Cardiac fibroblast (primary cell): ENCODE results near the gene C15orf61.

Experiments
- DNase-seq, 2 donors: peaks; one replicate each; pipeline versions ENCODE4 v3.0.0 to v3.0.0-alpha.2; 2010; ENCODE audit warnings: low read depth in 2 of 2
- H3K4me3 ChIP-seq, 2 donors: replicated peaks in 1 of 2; 1 replicate in 1 of 2; 2 replicates in 1 of 2; pipeline ENCODE4 v1.5.1; 2011; ENCODE audit warnings: low read depth in 2 of 2, low read length in 2 of 2, mild to moderate bottlenecking in 2 of 2, moderate library complexity in 1 of 2
- TF ChIP-seq, protein P1 (sequence below): IDR thresholded peaks from one replicate; pipeline ENCODE4 v1.5.1; 2011; ENCODE audit warnings: low read depth, mild to moderate bottlenecking, low read length, inconsistent platforms

C15orf61 gene

DNA sequence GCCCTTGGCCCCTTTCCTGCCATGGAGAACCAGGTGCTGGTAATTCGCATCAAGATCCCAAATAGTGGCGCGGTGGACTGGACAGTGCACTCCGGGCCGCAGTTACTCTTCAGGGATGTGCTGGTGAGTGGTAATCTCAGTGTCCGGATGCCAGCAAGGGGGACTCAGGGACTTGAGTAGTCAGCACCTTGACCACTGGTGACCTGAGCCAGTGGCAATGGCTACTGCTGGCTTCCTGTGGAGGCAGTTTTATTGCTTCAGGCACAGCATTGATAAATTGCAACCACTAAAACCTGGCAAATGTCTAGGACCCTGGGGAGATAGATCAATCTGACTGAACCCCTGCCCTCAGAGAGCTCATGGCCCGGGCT lies 22.4 kb downstream of the C15orf61 start:
- DNase-seq = peak; percentile 9
- peak overlapping the region; percentile 86 to 89 for H3K4me3 ChIP-seq
- TF ChIP-seq, protein P1, sequence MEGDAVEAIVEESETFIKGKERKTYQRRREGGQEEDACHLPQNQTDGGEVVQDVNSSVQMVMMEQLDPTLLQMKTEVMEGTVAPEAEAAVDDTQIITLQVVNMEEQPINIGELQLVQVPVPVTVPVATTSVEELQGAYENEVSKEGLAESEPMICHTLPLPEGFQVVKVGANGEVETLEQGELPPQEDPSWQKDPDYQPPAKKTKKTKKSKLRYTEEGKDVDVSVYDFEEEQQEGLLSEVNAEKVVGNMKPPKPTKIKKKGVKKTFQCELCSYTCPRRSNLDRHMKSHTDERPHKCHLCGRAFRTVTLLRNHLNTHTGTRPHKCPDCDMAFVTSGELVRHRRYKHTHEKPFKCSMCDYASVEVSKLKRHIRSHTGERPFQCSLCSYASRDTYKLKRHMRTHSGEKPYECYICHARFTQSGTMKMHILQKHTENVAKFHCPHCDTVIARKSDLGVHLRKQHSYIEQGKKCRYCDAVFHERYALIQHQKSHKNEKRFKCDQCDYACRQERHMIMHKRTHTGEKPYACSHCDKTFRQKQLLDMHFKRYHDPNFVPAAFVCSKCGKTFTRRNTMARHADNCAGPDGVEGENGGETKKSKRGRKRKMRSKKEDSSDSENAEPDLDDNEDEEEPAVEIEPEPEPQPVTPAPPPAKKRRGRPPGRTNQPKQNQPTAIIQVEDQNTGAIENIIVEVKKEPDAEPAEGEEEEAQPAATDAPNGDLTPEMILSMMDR = no peak

DNA sequence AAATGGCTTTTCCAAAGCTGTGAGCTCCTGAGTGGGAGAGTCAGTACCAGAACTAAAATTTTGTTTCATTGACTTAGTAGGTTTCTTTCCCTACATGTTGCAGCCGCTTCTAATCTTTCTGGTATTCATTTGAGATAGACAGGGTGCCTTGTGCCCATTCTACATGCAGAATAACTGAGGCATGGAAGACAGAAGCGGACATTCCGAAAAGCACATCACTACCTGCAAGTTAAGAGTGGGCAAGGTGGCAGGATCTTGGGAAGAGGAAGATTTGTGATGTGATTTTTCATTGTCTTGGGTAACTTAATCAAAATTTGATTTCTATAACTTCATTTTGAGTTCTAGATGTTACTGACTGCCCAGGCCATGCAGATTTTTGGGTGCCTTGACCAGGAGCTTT lies 23.5 kb downstream of the C15orf61 start:
- no peak for DNase-seq
- H3K4me3 ChIP-seq = no peak overlapping the region
- TF ChIP-seq, protein P1 = no peak

DNA sequence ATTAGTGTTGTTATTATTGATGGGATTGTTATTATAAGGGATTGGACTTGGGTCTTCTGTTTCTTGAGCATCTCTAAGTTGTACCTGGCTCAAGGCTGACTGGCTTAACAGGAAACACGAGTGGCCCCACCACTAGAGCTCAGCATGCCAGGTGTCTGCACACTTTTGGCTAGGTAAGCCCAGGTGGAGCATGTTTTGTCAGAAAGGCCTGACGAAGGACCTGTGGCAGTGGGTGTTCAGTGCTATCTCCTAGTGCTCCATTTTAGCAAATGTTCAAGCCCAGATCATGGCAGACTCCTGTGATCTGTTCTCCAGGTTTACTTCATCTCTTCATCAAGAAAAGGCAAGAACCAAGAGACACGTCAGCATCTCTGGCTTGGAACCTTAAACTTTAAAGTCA lies 24.9 kb downstream of the C15orf61 start:
- TF ChIP-seq, protein P1 = no peak
- DNase-seq = no peak

GRCh38 chr15:67547064-67547463 lies 26.1 kb downstream of the C15orf61 start:
- DNase-seq = no peak
- no peak overlapping the region for H3K4me3 ChIP-seq
- TF ChIP-seq, protein P1 = no peak

More for the DNA sequence above, 24.9 kb downstream of the C15orf61 start:
- H3K4me3 ChIP-seq = no peak overlapping the region

DNA sequence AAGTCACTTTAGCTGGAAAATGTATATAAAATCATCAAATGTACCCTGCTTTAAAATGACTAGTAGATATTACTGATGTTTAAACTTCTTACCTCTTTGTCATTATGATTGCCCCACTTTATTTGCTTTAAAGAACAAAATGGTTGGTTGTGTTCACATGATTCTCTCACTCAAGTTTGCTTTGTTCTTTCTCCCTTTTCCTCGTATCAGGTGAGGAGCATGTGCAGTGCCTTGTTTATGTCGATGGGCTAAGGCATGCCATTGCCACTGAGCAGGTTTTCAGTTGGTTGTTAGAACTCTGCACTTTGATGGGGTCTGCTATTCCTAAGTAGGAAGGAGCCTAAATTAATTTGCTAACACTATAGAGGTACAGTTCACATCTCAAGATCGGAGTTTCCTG lies 26.9 kb downstream of the C15orf61 start:
- no peak overlapping the region for H3K4me3 ChIP-seq
- no peak for DNase-seq
- TF ChIP-seq, protein P1 = no peak

- peak; percentile 16 to 48 for DNase-seq
- TF ChIP-seq, protein P1 = no peak
- no peak overlapping the region for H3K4me3 ChIP-seq
Measured at GRCh38 chr15:67548236-67548852, 27.4 kb downstream of the C15orf61 start.
